GM19035 (cell line): ENCODE results near the gene SLFN11.
"Not testable (repeated sequence)": the region's sequence is repeated elsewhere in the genome, so short reads cannot be mapped to it uniquely, and the experiment has no call there.

Experiments
- ATAC-seq: cut with Tn5 transposase; IDR thresholded peaks from one replicate; pipeline ENCODE4 v1.9.1; 2021; ENCODE audit not compliant: unreplicated experiment

SLFN11 gene

GRCh38 chr17:35312346-35312745, 61.1 kb downstream of the SLFN11 start:
- no peak for ATAC-seq

- ATAC-seq = not testable (repeated sequence)
Observed at GRCh38 chr17:35309345-35309744, 64.1 kb downstream of the SLFN11 start.
